PFSK-1 (cell line): ENCODE results near the gene PALMD.

ENCODE experiments used
- FOXP2 ChIP-seq: optimal IDR thresholded peaks from 2 replicates; pipeline ENCODE3; 2011; ENCODE audit warnings: borderline replicate concordance, control low read depth, inconsistent platforms; ENCODE audit not compliant: insufficient read depth; ENCODE audit errors: extremely low read length, extremely low read depth
- POLR2AphosphoS5 ChIP-seq: IDR thresholded peaks from 2 replicates; pipeline ENCODE4 v1.6.1; 2012; ENCODE audit warnings: low read depth, mild to moderate bottlenecking, control low read depth, low read length, moderate library complexity
- REST ChIP-seq, 2 experiments: IDR thresholded peaks; 2 replicates each; pipeline versions ENCODE4 v1.6.1 to v1.8.0; 2011 to 2012; ENCODE audit warnings: low read depth in 2 of 2, low read length in 2 of 2, control low read depth in 1 of 2, inconsistent platforms in 1 of 2, mild to moderate bottlenecking in 1 of 2, moderate library complexity in 1 of 2; ENCODE audit not compliant: insufficient read depth in 1 of 2
- SIN3A ChIP-seq: IDR thresholded peaks from 2 replicates; pipeline ENCODE4 v1.6.1; 2012; ENCODE audit warnings: mild to moderate bottlenecking, low read length, moderate library complexity, borderline replicate concordance; ENCODE audit not compliant: insufficient read depth
- TAF1 ChIP-seq: IDR thresholded peaks from 2 replicates; pipeline ENCODE4 v1.6.1; 2012; ENCODE audit warnings: low read length, control low read depth, borderline replicate concordance; ENCODE audit not compliant: insufficient read depth

Gene PALMD

GRCh38 chr1:99638853-99639252 lies 7.1 kb upstream of the PALMD start:
- TF ChIP-seq TAF1 (no peak), POLR2AphosphoS5 (no peak), SIN3A (no peak), FOXP2 (no peak), REST (IDR thresholded peaks at IDR 0.05; ENCODE audit: insufficient read depth in 1 of 2, low read depth in 2 of 2, low read length in 2 of 2) (no peak)

GRCh38 chr1:99639408-99639807 lies 6.5 kb upstream of the PALMD start:
- no peak for TF ChIP-seq SIN3A

- TF ChIP-seq FOXP2: no peak
- TF ChIP-seq SIN3A: no peak
- no peak for TF ChIP-seq POLR2AphosphoS5
- no peak for TF ChIP-seq TAF1
Measured at GRCh38 chr1:99639945-99640344, 6.0 kb upstream of the PALMD start.

GRCh38 chr1:99640672-99641071 lies 5.2 kb upstream of the PALMD start:
- TF ChIP-seq SIN3A: no peak
- TF ChIP-seq FOXP2: no peak
- TF ChIP-seq REST (IDR thresholded peaks at IDR 0.05; ENCODE audit: insufficient read depth in 1 of 2, low read depth in 2 of 2, low read length in 2 of 2): no peak
- TF ChIP-seq POLR2AphosphoS5: no peak
- no peak for TF ChIP-seq TAF1

- TF ChIP-seq TAF1 (no peak), FOXP2 (no peak), SIN3A (no peak), REST (IDR thresholded peaks at IDR 0.05; ENCODE audit: insufficient read depth in 1 of 2, low read depth in 2 of 2, low read length in 2 of 2) (no peak), POLR2AphosphoS5 (no peak)
Measured at GRCh38 chr1:99641558-99641957, 4.4 kb upstream of the PALMD start.

GRCh38 chr1:99642053-99642452 lies 3.9 kb upstream of the PALMD start:
- TF ChIP-seq POLR2AphosphoS5 (no peak), REST (IDR thresholded peaks at IDR 0.05; ENCODE audit: insufficient read depth in 1 of 2, low read depth in 2 of 2, low read length in 2 of 2) (no peak), FOXP2 (no peak), SIN3A (no peak), TAF1 (no peak)
